WTC11 (cell line): Measurements from ENCODE around the gene APH1B. TPM values are rescaled to one million over a fixed set of nuclear protein-coding genes. Genes with fewer than 3 reads are reported as not detected.

Experiments used
- ATAC-seq: fragments of 200-7000 bp; cut with Tn5 transposase; 2 replicates; pipeline ENCODE4 v1.10.0; 2021; ENCODE audit warnings: mild to moderate bottlenecking, moderate library complexity
- CTCF ChIA-PET: fragments of 300-600 bp; sonication (Branson Sonifier 250); formaldehyde crosslinking; loops from one replicate; lab custom pipeline; 2021; ENCODE audit warnings: antibody characterized with exemption; lab: Charles Lee
- POLR2A ChIA-PET: fragments of 350-600 bp; sonication (Branson Sonifier 250); formaldehyde crosslinking; loops from one replicate; lab custom pipeline; 2021; ENCODE audit warnings: antibody characterized with exemption; lab: Charles Lee
- DNase-seq: peaks from one replicate; pipeline ENCODE4 v3.0.0; 2021; ENCODE audit warnings: low spot score
- H3K27ac Mint-ChIP-seq: 2 replicates; pipeline ENCODE4 v1.8.0; 2021; ENCODE audit warnings: mixed read lengths
- H3K27me3 Mint-ChIP-seq: 2 replicates; pipeline ENCODE4 v1.8.0; 2021; ENCODE audit warnings: low read depth, mild to moderate bottlenecking, moderate library complexity, mixed read lengths
- H3K36me3 Mint-ChIP-seq: 2 replicates; pipeline ENCODE4 v1.8.0; 2021; ENCODE audit warnings: mixed read lengths
- H3K4me1 Mint-ChIP-seq: 2 replicates; pipeline ENCODE4 v1.8.0; 2022; ENCODE audit warnings: mixed read lengths
- H3K4me3 Mint-ChIP-seq: 2 replicates; pipeline ENCODE4 v1.8.0; 2021; ENCODE audit warnings: mild to moderate bottlenecking, moderate library complexity, mixed read lengths
- H3K9me3 Mint-ChIP-seq: 2 replicates; pipeline ENCODE4 v1.8.0; 2021; ENCODE audit warnings: mixed read lengths
- JUN ChIP-seq: sonication (generic); formaldehyde crosslinking; IDR thresholded peaks from 2 replicates; pipeline ENCODE4 v1.8.0; 2023; ENCODE audit warnings: mild to moderate bottlenecking, missing genetic modification reagents
- MAX ChIP-seq: sonication (generic); formaldehyde crosslinking; IDR thresholded peaks from 2 replicates; pipeline ENCODE4 v1.8.0; 2022; ENCODE audit warnings: mild to moderate bottlenecking, missing genetic modification reagents
- NR1H2 ChIP-seq: sonication (generic); formaldehyde crosslinking; IDR thresholded peaks from 2 replicates; pipeline ENCODE4 v1.9.0; 2021; ENCODE audit warnings: mild to moderate bottlenecking, moderate library complexity, missing genetic modification reagents
- NR3C1 ChIP-seq: sonication (generic); formaldehyde crosslinking; conservative IDR thresholded peaks from 2 replicates; pipeline ENCODE4 v1.8.1; 2023; ENCODE audit warnings: low read depth, mild to moderate bottlenecking, missing genetic modification reagents
- SMAD3 ChIP-seq: sonication (generic); formaldehyde crosslinking; IDR thresholded peaks from 2 replicates; pipeline ENCODE4 v1.8.0; 2022; ENCODE audit warnings: missing genetic modification reagents, mild to moderate bottlenecking, borderline replicate concordance
- TEAD4 ChIP-seq: sonication (generic); formaldehyde crosslinking; IDR thresholded peaks from 2 replicates; pipeline ENCODE4 v1.8.0; 2022; ENCODE audit warnings: mild to moderate bottlenecking, missing genetic modification reagents
- ZBTB43 ChIP-seq: sonication (generic); formaldehyde crosslinking; IDR thresholded peaks from 2 replicates; pipeline ENCODE4 v1.8.1; 2023; ENCODE audit warnings: mild to moderate bottlenecking, missing genetic modification reagents
- ZNF138 ChIP-seq: sonication (generic); formaldehyde crosslinking; conservative IDR thresholded peaks from 2 replicates; pipeline ENCODE4 v1.8.1; 2022; ENCODE audit warnings: mild to moderate bottlenecking, moderate library complexity, missing genetic modification reagents
- ZNF219 ChIP-seq: sonication (generic); formaldehyde crosslinking; IDR thresholded peaks from 2 replicates; pipeline ENCODE4 v1.8.0; 2023; ENCODE audit warnings: missing genetic modification reagents, mild to moderate bottlenecking, borderline replicate concordance
- ZNF263 ChIP-seq: sonication (generic); formaldehyde crosslinking; IDR thresholded peaks from 2 replicates; pipeline ENCODE4 v1.8.1; 2022; ENCODE audit warnings: low read depth, mild to moderate bottlenecking, moderate library complexity, missing genetic modification reagents
- ZNF281 ChIP-seq: sonication (generic); formaldehyde crosslinking; IDR thresholded peaks from 2 replicates; pipeline ENCODE4 v1.8.0; 2023; ENCODE audit warnings: mild to moderate bottlenecking, missing genetic modification reagents
- ZNF671 ChIP-seq: fragments of 250-450 bp; sonication (Bioruptor Pico); IDR thresholded peaks from 2 replicates; pipeline ENCODE4 v1.8.0; 2021; ENCODE audit warnings: mild to moderate bottlenecking
- total RNA-seq: library from RNA; stranded (reverse); gene quantifications from 3 replicates; pipeline ENCODE4 v1.2.3, GENCODE V29; 2021
- TF ChIP-seq, protein P1 (sequence below): sonication (generic); formaldehyde crosslinking; IDR thresholded peaks from 2 replicates; pipeline ENCODE4 v1.8.0; 2022; ENCODE audit warnings: missing genetic modification reagents
- TF ChIP-seq, protein P2 (sequence below): sonication (generic); formaldehyde crosslinking; IDR thresholded peaks from 2 replicates; pipeline ENCODE4 v1.8.0; 2023; ENCODE audit warnings: missing genetic modification reagents
- TF ChIP-seq, protein P3 (sequence below): sonication (generic); formaldehyde crosslinking; IDR thresholded peaks from 2 replicates; pipeline ENCODE4 v1.8.1; 2022; ENCODE audit warnings: mild to moderate bottlenecking, moderate library complexity, missing genetic modification reagents
- TF ChIP-seq, protein P4 (sequence below): sonication (generic); formaldehyde crosslinking; IDR thresholded peaks from 2 replicates; pipeline ENCODE4 v1.8.1; 2023; ENCODE audit warnings: mild to moderate bottlenecking, moderate library complexity, missing genetic modification reagents
- TF ChIP-seq, protein P5 (sequence below): sonication (generic); formaldehyde crosslinking; IDR thresholded peaks from 2 replicates; pipeline ENCODE4 v1.8.0; 2022; ENCODE audit warnings: mild to moderate bottlenecking, missing genetic modification reagents
- TF ChIP-seq, protein P6 (sequence below): sonication (generic); formaldehyde crosslinking; IDR thresholded peaks from 2 replicates; pipeline ENCODE4 v1.8.1; 2022; ENCODE audit warnings: low read depth, mild to moderate bottlenecking, moderate library complexity, missing genetic modification reagents, borderline replicate concordance

APH1B gene
- total RNA-seq, 1 experiment from 2014 or later: 25.0 TPM

DNA sequence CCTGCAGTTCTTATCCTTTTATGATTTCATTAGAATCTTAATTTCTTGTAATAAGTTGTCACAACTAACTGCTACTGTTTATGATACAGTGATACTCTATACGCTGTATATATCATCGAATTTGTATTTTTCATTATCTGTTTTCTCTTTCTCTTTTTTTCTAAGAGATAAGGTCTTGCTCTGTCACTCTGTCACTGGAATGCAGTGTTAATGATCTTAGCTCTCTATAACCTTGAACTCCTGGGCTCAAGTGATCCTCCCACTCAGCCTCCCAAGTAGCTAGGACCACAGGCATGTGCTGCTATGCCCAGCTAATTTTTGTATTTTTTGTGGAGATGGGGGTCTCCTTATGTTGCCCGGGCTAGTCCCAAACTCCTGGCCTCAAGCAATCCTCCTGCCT is 14.8 kb downstream of the APH1B start:
- ATAC-seq (no peak), DNase-seq (no peak)
- TF ChIP-seq, protein P1, sequence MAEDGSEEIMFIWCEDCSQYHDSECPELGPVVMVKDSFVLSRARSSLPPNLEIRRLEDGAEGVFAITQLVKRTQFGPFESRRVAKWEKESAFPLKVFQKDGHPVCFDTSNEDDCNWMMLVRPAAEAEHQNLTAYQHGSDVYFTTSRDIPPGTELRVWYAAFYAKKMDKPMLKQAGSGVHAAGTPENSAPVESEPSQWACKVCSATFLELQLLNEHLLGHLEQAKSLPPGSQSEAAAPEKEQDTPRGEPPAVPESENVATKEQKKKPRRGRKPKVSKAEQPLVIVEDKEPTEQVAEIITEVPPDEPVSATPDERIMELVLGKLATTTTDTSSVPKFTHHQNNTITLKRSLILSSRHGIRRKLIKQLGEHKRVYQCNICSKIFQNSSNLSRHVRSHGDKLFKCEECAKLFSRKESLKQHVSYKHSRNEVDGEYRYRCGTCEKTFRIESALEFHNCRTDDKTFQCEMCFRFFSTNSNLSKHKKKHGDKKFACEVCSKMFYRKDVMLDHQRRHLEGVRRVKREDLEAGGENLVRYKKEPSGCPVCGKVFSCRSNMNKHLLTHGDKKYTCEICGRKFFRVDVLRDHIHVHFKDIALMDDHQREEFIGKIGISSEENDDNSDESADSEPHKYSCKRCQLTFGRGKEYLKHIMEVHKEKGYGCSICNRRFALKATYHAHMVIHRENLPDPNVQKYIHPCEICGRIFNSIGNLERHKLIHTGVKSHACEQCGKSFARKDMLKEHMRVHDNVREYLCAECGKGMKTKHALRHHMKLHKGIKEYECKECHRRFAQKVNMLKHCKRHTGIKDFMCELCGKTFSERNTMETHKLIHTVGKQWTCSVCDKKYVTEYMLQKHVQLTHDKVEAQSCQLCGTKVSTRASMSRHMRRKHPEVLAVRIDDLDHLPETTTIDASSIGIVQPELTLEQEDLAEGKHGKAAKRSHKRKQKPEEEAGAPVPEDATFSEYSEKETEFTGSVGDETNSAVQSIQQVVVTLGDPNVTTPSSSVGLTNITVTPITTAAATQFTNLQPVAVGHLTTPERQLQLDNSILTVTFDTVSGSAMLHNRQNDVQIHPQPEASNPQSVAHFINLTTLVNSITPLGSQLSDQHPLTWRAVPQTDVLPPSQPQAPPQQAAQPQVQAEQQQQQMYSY (CRISPR knock-in tag): no peak
- TF ChIP-seq, protein P2, sequence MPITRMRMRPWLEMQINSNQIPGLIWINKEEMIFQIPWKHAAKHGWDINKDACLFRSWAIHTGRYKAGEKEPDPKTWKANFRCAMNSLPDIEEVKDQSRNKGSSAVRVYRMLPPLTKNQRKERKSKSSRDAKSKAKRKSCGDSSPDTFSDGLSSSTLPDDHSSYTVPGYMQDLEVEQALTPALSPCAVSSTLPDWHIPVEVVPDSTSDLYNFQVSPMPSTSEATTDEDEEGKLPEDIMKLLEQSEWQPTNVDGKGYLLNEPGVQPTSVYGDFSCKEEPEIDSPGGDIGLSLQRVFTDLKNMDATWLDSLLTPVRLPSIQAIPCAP (CRISPR knock-in tag): no peak
- TF ChIP-seq NR1H2 (CRISPR knock-in tag) (no peak), ZBTB43 (CRISPR knock-in tag) (no peak), TEAD4 (CRISPR knock-in tag) (no peak), ZNF263 (CRISPR knock-in tag) (no peak), MAX (CRISPR knock-in tag) (no peak), SMAD3 (no peak)
- TF ChIP-seq, protein P3, sequence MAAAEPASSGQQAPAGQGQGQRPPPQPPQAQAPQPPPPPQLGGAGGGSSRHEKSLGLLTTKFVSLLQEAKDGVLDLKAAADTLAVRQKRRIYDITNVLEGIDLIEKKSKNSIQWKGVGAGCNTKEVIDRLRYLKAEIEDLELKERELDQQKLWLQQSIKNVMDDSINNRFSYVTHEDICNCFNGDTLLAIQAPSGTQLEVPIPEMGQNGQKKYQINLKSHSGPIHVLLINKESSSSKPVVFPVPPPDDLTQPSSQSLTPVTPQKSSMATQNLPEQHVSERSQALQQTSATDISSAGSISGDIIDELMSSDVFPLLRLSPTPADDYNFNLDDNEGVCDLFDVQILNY: no peak
- TF ChIP-seq, protein P4, sequence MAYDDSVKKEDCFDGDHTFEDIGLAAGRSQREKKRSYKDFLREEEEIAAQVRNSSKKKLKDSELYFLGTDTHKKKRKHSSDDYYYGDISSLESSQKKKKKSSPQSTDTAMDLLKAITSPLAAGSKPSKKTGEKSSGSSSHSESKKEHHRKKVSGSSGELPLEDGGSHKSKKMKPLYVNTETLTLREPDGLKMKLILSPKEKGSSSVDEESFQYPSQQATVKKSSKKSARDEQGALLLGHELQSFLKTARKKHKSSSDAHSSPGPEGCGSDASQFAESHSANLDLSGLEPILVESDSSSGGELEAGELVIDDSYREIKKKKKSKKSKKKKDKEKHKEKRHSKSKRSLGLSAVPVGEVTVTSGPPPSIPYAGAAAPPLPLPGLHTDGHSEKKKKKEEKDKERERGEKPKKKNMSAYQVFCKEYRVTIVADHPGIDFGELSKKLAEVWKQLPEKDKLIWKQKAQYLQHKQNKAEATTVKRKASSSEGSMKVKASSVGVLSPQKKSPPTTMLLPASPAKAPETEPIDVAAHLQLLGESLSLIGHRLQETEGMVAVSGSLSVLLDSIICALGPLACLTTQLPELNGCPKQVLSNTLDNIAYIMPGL (CRISPR knock-in tag): no peak
- Mint-ChIP-seq H3K36me3 (peaks cover 10% of the 10 kb centered on the region), H3K9me3 (no peaks in the 10 kb centered on the region), H3K27ac (no peak overlapping the region), H3K4me3 (no peak overlapping the region), H3K4me1 (peaks cover 9% of the 10 kb centered on the region), H3K27me3 (no peaks in the 10 kb centered on the region)
- CTCF ChIA-PET: interaction anchor here (0.5 to 2.2 kb wide), 2 partner anchors 89 to 110 kb away, joined by 5 to 11 read pairs; partner anchors contain the start of gene CA12
- POLR2A ChIA-PET: interaction anchor here (0.6 kb wide), 1 partner anchor 310 kb away, joined by 3 read pairs; no protein-coding TSS in a partner anchor

GRCh38 chr15:63292771-63293170 is 15.4 kb downstream of the APH1B start:
- Mint-ChIP-seq H3K4me3 (no peak overlapping the region), H3K36me3 (peaks cover 10% of the 10 kb centered on the region), H3K4me1 (peaks cover 9% of the 10 kb centered on the region), H3K27ac (no peak overlapping the region), H3K9me3 (no peaks in the 10 kb centered on the region), H3K27me3 (no peaks in the 10 kb centered on the region)
- no peak for DNase-seq
- POLR2A ChIA-PET: interaction anchor here (0.6 kb wide), 1 partner anchor 309 kb away, joined by 3 read pairs; no protein-coding TSS in a partner anchor
- CTCF ChIA-PET: interaction anchor here (0.5 kb wide), 1 partner anchor 89 kb away, joined by 5 read pairs; the partner anchor contains the start of gene CA12
- ATAC-seq: no peak
- TF ChIP-seq, protein P5, sequence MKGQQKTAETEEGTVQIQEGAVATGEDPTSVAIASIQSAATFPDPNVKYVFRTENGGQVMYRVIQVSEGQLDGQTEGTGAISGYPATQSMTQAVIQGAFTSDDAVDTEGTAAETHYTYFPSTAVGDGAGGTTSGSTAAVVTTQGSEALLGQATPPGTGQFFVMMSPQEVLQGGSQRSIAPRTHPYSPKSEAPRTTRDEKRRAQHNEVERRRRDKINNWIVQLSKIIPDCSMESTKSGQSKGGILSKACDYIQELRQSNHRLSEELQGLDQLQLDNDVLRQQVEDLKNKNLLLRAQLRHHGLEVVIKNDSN (CRISPR knock-in tag): no peak
- TF ChIP-seq SMAD3: no peak
- TF ChIP-seq ZNF281 (CRISPR knock-in tag): no peak
- no peak for TF ChIP-seq ZNF138 (CRISPR knock-in tag)
- no peak for TF ChIP-seq JUN (CRISPR knock-in tag)
- TF ChIP-seq ZNF219: no peak
- TF ChIP-seq NR3C1 (CRISPR knock-in tag): no peak
- TF ChIP-seq, protein P6, sequence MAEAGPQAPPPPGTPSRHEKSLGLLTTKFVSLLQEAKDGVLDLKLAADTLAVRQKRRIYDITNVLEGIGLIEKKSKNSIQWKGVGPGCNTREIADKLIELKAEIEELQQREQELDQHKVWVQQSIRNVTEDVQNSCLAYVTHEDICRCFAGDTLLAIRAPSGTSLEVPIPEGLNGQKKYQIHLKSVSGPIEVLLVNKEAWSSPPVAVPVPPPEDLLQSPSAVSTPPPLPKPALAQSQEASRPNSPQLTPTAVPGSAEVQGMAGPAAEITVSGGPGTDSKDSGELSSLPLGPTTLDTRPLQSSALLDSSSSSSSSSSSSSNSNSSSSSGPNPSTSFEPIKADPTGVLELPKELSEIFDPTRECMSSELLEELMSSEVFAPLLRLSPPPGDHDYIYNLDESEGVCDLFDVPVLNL (CRISPR knock-in tag): no peak
- no peak for TF ChIP-seq ZNF263 (CRISPR knock-in tag)
- TF ChIP-seq ZNF671 (CRISPR knock-in tag): no peak
- TF ChIP-seq, protein P3: no peak
